HL-60 (cell line): ENCODE results near the gene STK40.

ENCODE experiments used
- DNase-seq, 2 experiments: peaks; one replicate each; pipeline ENCODE4 v3.0.0-alpha.2; 2010 to 2020; ENCODE audit warnings: low read depth in 1 of 2, low spot score in 1 of 2
- H3K27ac ChIP-seq: fragments of 250-450 bp; sonication (Bioruptor Pico); replicated peaks from 2 replicates; pipeline ENCODE4 v1.5.1; 2020; ENCODE audit warnings: mild to moderate bottlenecking, moderate library complexity
- H3K27me3 ChIP-seq: fragments of 250-450 bp; sonication (Bioruptor Pico); 2 replicates; pipeline ENCODE4 v1.5.1; 2021; ENCODE audit warnings: mild to moderate bottlenecking, moderate library complexity; ENCODE audit not compliant: insufficient read depth, poor library complexity, severe bottlenecking
- H3K4me3 ChIP-seq: replicated peaks from 2 replicates; pipeline ENCODE4 v1.5.1; 2011; ENCODE audit warnings: mild to moderate bottlenecking, control low read depth, low read length; ENCODE audit not compliant: insufficient read depth
- GABPA ChIP-seq: IDR thresholded peaks from 2 replicates; pipeline ENCODE4 v1.6.1; 2012; ENCODE audit warnings: low read depth
- POLR2AphosphoS5 ChIP-seq: IDR thresholded peaks from 2 replicates; pipeline ENCODE4 v1.6.1; 2012; ENCODE audit warnings: low read depth
- SPI1 ChIP-seq: IDR thresholded peaks from 2 replicates; pipeline ENCODE4 v1.6.1; 2012; ENCODE audit warnings: low read depth, mild to moderate bottlenecking, borderline replicate concordance
- TF ChIP-seq, protein P1 (sequence below): IDR thresholded peaks from one replicate; pipeline ENCODE4 v1.5.1; 2011; ENCODE audit warnings: low read length, control low read depth, inconsistent platforms; ENCODE audit not compliant: insufficient read depth
- TF ChIP-seq, protein P2 (sequence below): IDR thresholded peaks from 2 replicates; pipeline ENCODE4 v1.6.1; 2012; ENCODE audit warnings: low read depth; ENCODE audit not compliant: insufficient replicate concordance

STK40 gene

DNA sequence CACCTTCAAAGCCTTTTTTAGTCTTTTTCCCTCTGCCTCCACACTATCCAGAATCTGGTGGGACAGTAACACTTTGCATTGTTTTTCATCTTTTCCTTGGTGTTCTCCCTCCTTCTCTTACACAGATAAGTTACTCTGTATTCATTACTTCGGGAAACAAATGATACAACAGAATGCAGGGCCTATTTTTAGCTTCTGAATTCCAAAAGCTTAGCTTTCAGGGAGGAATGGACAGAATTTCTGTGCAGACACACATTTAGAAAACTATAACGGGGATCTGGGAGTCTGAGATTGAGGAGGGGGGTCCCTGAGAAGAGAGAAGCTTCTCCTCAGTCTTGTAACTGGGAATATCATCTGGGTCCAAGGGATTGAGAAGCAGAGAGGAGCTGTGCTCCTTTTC, 3.5 kb upstream of the STK40 start:
- TF ChIP-seq, protein P1, sequence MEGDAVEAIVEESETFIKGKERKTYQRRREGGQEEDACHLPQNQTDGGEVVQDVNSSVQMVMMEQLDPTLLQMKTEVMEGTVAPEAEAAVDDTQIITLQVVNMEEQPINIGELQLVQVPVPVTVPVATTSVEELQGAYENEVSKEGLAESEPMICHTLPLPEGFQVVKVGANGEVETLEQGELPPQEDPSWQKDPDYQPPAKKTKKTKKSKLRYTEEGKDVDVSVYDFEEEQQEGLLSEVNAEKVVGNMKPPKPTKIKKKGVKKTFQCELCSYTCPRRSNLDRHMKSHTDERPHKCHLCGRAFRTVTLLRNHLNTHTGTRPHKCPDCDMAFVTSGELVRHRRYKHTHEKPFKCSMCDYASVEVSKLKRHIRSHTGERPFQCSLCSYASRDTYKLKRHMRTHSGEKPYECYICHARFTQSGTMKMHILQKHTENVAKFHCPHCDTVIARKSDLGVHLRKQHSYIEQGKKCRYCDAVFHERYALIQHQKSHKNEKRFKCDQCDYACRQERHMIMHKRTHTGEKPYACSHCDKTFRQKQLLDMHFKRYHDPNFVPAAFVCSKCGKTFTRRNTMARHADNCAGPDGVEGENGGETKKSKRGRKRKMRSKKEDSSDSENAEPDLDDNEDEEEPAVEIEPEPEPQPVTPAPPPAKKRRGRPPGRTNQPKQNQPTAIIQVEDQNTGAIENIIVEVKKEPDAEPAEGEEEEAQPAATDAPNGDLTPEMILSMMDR = no peak
- no peak for TF ChIP-seq POLR2AphosphoS5
- no peak for TF ChIP-seq SPI1
- no peak for TF ChIP-seq GABPA
- TF ChIP-seq, protein P2, sequence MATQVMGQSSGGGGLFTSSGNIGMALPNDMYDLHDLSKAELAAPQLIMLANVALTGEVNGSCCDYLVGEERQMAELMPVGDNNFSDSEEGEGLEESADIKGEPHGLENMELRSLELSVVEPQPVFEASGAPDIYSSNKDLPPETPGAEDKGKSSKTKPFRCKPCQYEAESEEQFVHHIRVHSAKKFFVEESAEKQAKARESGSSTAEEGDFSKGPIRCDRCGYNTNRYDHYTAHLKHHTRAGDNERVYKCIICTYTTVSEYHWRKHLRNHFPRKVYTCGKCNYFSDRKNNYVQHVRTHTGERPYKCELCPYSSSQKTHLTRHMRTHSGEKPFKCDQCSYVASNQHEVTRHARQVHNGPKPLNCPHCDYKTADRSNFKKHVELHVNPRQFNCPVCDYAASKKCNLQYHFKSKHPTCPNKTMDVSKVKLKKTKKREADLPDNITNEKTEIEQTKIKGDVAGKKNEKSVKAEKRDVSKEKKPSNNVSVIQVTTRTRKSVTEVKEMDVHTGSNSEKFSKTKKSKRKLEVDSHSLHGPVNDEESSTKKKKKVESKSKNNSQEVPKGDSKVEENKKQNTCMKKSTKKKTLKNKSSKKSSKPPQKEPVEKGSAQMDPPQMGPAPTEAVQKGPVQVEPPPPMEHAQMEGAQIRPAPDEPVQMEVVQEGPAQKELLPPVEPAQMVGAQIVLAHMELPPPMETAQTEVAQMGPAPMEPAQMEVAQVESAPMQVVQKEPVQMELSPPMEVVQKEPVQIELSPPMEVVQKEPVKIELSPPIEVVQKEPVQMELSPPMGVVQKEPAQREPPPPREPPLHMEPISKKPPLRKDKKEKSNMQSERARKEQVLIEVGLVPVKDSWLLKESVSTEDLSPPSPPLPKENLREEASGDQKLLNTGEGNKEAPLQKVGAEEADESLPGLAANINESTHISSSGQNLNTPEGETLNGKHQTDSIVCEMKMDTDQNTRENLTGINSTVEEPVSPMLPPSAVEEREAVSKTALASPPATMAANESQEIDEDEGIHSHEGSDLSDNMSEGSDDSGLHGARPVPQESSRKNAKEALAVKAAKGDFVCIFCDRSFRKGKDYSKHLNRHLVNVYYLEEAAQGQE = no peak
- H3K27ac ChIP-seq = no peak overlapping the region
- H3K4me3 ChIP-seq = no peak overlapping the region
- no peak for DNase-seq
- no peaks in the 10 kb centered on the region for H3K27me3 ChIP-seq

DNA sequence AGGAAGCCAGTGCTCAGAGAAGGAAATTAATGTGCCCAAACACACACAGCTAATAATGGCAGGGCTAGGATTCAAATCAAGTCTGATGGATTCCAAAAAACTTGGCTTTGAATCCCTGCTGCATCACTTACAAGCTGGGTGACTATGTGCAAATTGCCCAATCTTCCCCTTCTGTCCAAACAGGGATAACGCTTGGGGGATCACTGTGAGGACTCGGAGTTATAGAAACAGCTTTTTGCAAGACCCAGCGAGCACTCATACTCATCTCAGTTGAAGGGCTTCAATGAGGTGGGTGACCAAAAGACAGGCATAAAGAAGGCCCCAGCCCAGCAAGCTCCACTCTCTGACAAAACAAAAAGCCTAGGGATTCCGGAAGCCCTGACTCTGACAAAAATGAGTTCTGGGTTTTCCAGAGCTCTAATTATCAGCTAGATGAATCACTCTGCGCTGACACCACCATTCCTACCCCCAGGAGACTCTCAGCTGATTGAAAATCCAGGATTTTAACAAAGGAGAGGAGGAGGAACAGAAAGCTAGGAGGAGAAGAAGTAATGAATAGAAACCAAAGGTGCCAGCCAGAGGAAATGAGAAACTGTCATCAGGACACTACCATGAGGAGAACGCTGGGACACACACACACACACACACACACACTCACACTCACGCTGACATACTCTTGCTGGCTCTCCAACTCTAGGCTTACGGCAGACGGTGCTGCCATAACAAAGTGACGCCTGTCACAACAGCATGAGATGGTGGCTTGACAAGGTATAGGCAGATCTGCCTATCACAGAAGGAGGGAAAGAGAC, 1.6 kb upstream of the STK40 start:
- no peak for DNase-seq
- H3K27ac ChIP-seq = peak overlapping the region; percentile 90
- TF ChIP-seq SPI1 (no peak), POLR2AphosphoS5 (no peak)
- H3K27me3 ChIP-seq = no peaks in the 10 kb centered on the region
- no peak overlapping the region for H3K4me3 ChIP-seq

DNA sequence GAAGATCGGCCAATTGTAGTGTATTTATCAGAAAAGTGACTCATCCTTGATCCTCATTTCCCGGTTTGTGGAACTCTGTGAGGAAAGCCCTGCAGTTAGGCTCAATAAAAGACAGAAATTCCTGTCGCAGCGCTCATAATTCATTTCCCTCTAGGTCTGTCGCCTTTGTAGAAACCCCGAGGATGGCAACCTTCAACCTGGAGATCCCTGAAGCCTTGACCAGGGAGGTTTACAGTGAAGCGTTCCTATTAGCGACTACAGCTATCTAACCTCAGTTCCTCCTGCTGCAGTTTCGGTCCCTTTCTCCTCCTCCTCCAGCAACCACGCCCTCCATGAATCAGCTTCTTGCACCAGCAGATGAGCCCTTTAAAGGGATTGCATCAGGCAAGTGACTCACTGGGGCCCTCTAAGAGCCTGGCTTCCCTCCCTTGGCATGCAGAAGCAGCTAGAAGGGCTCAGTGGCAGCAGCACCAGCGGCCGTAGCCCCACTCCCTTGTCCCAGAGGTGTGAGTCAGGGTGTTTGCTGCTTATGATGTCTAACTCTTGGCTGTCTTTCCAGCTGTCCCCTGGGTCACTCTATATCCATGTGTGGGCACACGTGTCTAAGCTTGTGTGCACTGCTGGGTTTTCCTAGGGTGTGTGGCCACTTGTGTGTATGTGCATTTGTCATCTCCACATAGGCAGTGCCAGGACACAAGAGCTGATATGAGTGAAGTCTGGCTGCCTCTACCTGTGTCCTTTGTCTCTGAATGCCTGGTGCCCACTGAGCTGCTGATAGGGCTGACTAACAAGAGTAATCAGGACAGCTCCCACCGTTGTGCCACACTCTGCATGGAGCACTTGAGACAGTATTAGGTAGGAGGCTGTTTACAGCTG, 779 bp upstream of the STK40 start:
- Histone ChIP-seq H3K27me3 (no peaks in the 10 kb centered on the region), H3K27ac (peak overlapping the region; percentile 90), H3K4me3 (peak overlapping the region; percentile 51)
- DNase-seq = peak; percentile 99 to 100
- TF ChIP-seq, protein P2 = no peak
- peak; percentile 82 for TF ChIP-seq POLR2AphosphoS5
- peak; percentile 43; the same call in 1 of the 2 replicates for TF ChIP-seq SPI1
- TF ChIP-seq GABPA = peak; percentile 42; the same call in 1 of the 2 replicates
- TF ChIP-seq, protein P1 = no peak
